HUES6 (cell line): Measurements from ENCODE around the gene CADPS.
"Not testable (repeated sequence)": the region's sequence is repeated elsewhere in the genome, so short reads cannot be mapped to it uniquely, and the experiment has no call there.

Experiments
- H3K27ac ChIP-seq: 2 replicates; pipeline ENCODE4 v1.7.0; 2013; ENCODE audit warnings: low read depth, mild to moderate bottlenecking, low read length, inconsistent platforms
- H3K27me3 ChIP-seq: 2 replicates; pipeline ENCODE4 v1.6.1; 2013; ENCODE audit warnings: low read length; ENCODE audit not compliant: control insufficient read depth, insufficient read depth
- H3K36me3 ChIP-seq: 2 replicates; pipeline ENCODE4 v1.6.1; 2013; ENCODE audit warnings: low read length; ENCODE audit not compliant: control insufficient read depth, insufficient read depth
- H3K4me1 ChIP-seq: 2 replicates; pipeline ENCODE4 v1.6.1; 2013; ENCODE audit warnings: low read length; ENCODE audit not compliant: control insufficient read depth, insufficient read depth
- H3K4me3 ChIP-seq: 2 replicates; pipeline ENCODE4 v1.5.1; 2013; ENCODE audit warnings: low read depth, low read length
- H3K9ac ChIP-seq: one replicate; pipeline ENCODE4 v1.6.1; 2013; ENCODE audit warnings: mild to moderate bottlenecking, low read length
- H3K9me3 ChIP-seq: 2 replicates; pipeline ENCODE4 v1.6.1; 2013; ENCODE audit warnings: low read depth, low read length; ENCODE audit not compliant: control insufficient read depth, insufficient read depth

Gene CADPS

GRCh38 chr3:62592408-62592807 is 282.8 kb downstream of the CADPS start:
- no peaks in the 10 kb centered on the region for H3K27me3 ChIP-seq
- H3K36me3 ChIP-seq = no peaks in the 10 kb centered on the region
- H3K27ac ChIP-seq = no peak overlapping the region
- no peaks in the 10 kb centered on the region for H3K9me3 ChIP-seq
- no peak overlapping the region for H3K9ac ChIP-seq
- H3K4me3 ChIP-seq = no peak overlapping the region
- no peaks in the 10 kb centered on the region for H3K4me1 ChIP-seq

- H3K9me3 ChIP-seq = no peaks in the 10 kb centered on the region
- H3K4me1 ChIP-seq = no peaks in the 10 kb centered on the region
- no peak overlapping the region for H3K27ac ChIP-seq
- no peak overlapping the region for H3K4me3 ChIP-seq
- H3K27me3 ChIP-seq = no peaks in the 10 kb centered on the region
- H3K36me3 ChIP-seq = no peaks in the 10 kb centered on the region
- no peak overlapping the region for H3K9ac ChIP-seq
These were observed 286.1 kb downstream of the CADPS start for GRCh38 chr3:62589078-62589477.

- H3K9ac ChIP-seq = no peak overlapping the region
- no peak overlapping the region for H3K27ac ChIP-seq
These were observed 287.6 kb downstream of the CADPS start for GRCh38 chr3:62587579-62588031.

GRCh38 chr3:62587169-62587568 is 288.0 kb downstream of the CADPS start:
- H3K27me3 ChIP-seq = no peaks in the 10 kb centered on the region
- H3K36me3 ChIP-seq = no peaks in the 10 kb centered on the region; the same call in 1 of the 2 replicates
- no peak overlapping the region for H3K9ac ChIP-seq
- no peaks in the 10 kb centered on the region for H3K9me3 ChIP-seq
- H3K27ac ChIP-seq = no peak overlapping the region
- no peaks in the 10 kb centered on the region for H3K4me1 ChIP-seq
- H3K4me3 ChIP-seq = no peak overlapping the region

More at GRCh38 chr3:62587579-62588031, 287.6 kb downstream of the CADPS start:
- no peak overlapping the region for H3K4me3 ChIP-seq
- H3K36me3 ChIP-seq = no peaks in the 10 kb centered on the region; the same call in 1 of the 2 replicates
- no peaks in the 10 kb centered on the region for H3K4me1 ChIP-seq
- no peaks in the 10 kb centered on the region for H3K9me3 ChIP-seq
- no peaks in the 10 kb centered on the region for H3K27me3 ChIP-seq

- H3K27ac ChIP-seq = no peak overlapping the region
- no peak overlapping the region for H3K9ac ChIP-seq
- H3K4me3 ChIP-seq = no peak overlapping the region
- no peaks in the 10 kb centered on the region; the same call in 1 of the 2 replicates for H3K36me3 ChIP-seq
- no peaks in the 10 kb centered on the region for H3K4me1 ChIP-seq
- no peaks in the 10 kb centered on the region for H3K9me3 ChIP-seq
- H3K27me3 ChIP-seq = no peaks in the 10 kb centered on the region
These were observed 288.9 kb downstream of the CADPS start for GRCh38 chr3:62586356-62586755.

GRCh38 chr3:62585861-62586260 is 289.4 kb downstream of the CADPS start:
- no peak overlapping the region for H3K4me3 ChIP-seq
- no peak overlapping the region for H3K27ac ChIP-seq
- no peaks in the 10 kb centered on the region for H3K9me3 ChIP-seq
- no peaks in the 10 kb centered on the region; the same call in 1 of the 2 replicates for H3K36me3 ChIP-seq
- H3K27me3 ChIP-seq = no peaks in the 10 kb centered on the region
- no peaks in the 10 kb centered on the region for H3K4me1 ChIP-seq
- H3K9ac ChIP-seq = no peak overlapping the region

GRCh38 chr3:62584636-62585035 is 290.6 kb downstream of the CADPS start:
- no peaks in the 10 kb centered on the region; the same call in 1 of the 2 replicates for H3K36me3 ChIP-seq
- H3K4me1 ChIP-seq = no peaks in the 10 kb centered on the region
- peaks cover 3% of the 10 kb centered on the region; the same call in 1 of the 2 replicates for H3K9me3 ChIP-seq
- H3K9ac ChIP-seq = no peak overlapping the region
- H3K27ac ChIP-seq = no peak overlapping the region
- no peaks in the 10 kb centered on the region for H3K27me3 ChIP-seq
- H3K4me3 ChIP-seq = no peak overlapping the region

GRCh38 chr3:62582495-62583172 is 292.6 kb downstream of the CADPS start:
- Histone ChIP-seq H3K36me3 (no peaks in the 10 kb centered on the region; the same call in 1 of the 2 replicates), H3K4me3 (no peak overlapping the region), H3K27ac (no peak overlapping the region), H3K4me1 (no peaks in the 10 kb centered on the region), H3K27me3 (no peaks in the 10 kb centered on the region), H3K9ac (no peak overlapping the region), H3K9me3 (peaks cover 6% of the 10 kb centered on the region; the same call in 1 of the 2 replicates)

- H3K36me3 ChIP-seq, H3K4me1 ChIP-seq, H3K9me3 ChIP-seq, H3K9ac ChIP-seq, H3K4me3 ChIP-seq, H3K27me3 ChIP-seq, H3K27ac ChIP-seq: not testable (repeated sequence)
These were observed 294.7 kb downstream of the CADPS start for GRCh38 chr3:62580485-62580884.

GRCh38 chr3:62577153-62577552 is 298.1 kb downstream of the CADPS start:
- Histone ChIP-seq H3K27me3 (no peaks in the 10 kb centered on the region), H3K9me3 (peaks cover 6% of the 10 kb centered on the region; the same call in 1 of the 2 replicates), H3K9ac (no peak overlapping the region), H3K4me1 (no peaks in the 10 kb centered on the region), H3K4me3 (no peak overlapping the region), H3K27ac (no peak overlapping the region), H3K36me3 (no peaks in the 10 kb centered on the region)

- no peaks in the 10 kb centered on the region for H3K27me3 ChIP-seq
- H3K9ac ChIP-seq = no peak overlapping the region
- no peaks in the 10 kb centered on the region for H3K4me1 ChIP-seq
- H3K9me3 ChIP-seq = peaks cover 1% of the 10 kb centered on the region; the same call in 1 of the 2 replicates
- no peaks in the 10 kb centered on the region for H3K36me3 ChIP-seq
- no peak overlapping the region for H3K27ac ChIP-seq
- H3K4me3 ChIP-seq = no peak overlapping the region
These were observed 300.8 kb downstream of the CADPS start for GRCh38 chr3:62574266-62574898.
